H1 (cell line): ENCODE results near the gene MRPS35. TPM values are rescaled to one million over a fixed set of nuclear protein-coding genes. Genes with fewer than 3 reads are reported as not detected.

Experiments
- CTCF ChIA-PET: fragments of 300-600 bp; sonication (Branson Sonifier 250); formaldehyde crosslinking; loops from one replicate; lab custom pipeline; 2021; ENCODE audit not compliant: partially characterized antibody; lab: Charles Lee
- POLR2A ChIA-PET: fragments of 300-600 bp; sonication (Branson Sonifier 250); formaldehyde crosslinking; loops from one replicate; lab custom pipeline; 2021; ENCODE audit warnings: inconsistent platforms; ENCODE audit not compliant: partially characterized antibody; lab: Charles Lee
- DNase-seq, 2 experiments: peaks; one replicate each; pipeline versions ENCODE4 v3.0.0 to v3.0.0-alpha.2; 2010 to 2022; ENCODE audit warnings: low spot score in 2 of 2, low read depth in 1 of 2, mixed read lengths in 1 of 2
- FAIRE-seq: peaks from 2 replicates; lab custom pipeline; 2011; peaks lifted over from hg19 to GRCh38; lab: Jason Lieb, UNC
- H2AFZ ChIP-seq: 2 replicates; pipeline ENCODE4 v1.8.1; 2012; ENCODE audit warnings: low read length, inconsistent platforms
- H2AK5ac ChIP-seq: 2 replicates; pipeline ENCODE4 v1.6.1; 2013; ENCODE audit warnings: low read depth, low read length
- H2BK120ac ChIP-seq: replicated peaks from 2 replicates; pipeline ENCODE3; 2013; ENCODE audit warnings: low read depth, low read length, inconsistent platforms
- H2BK12ac ChIP-seq: 2 replicates; pipeline ENCODE4 v1.6.1; 2013; ENCODE audit warnings: low read depth, low read length
- H2BK15ac ChIP-seq: 2 replicates; pipeline ENCODE4 v1.6.1; 2013; ENCODE audit warnings: low read length
- H2BK20ac ChIP-seq: 2 replicates; pipeline ENCODE4 v1.6.1; 2013; ENCODE audit warnings: low read length
- H2BK5ac ChIP-seq: 2 replicates; pipeline ENCODE4 v1.6.1; 2013; ENCODE audit warnings: low read depth, low read length
- H3K14ac ChIP-seq: 2 replicates; pipeline ENCODE4 v1.6.1; 2013; ENCODE audit warnings: inconsistent platforms; ENCODE audit not compliant: insufficient read length
- H3K18ac ChIP-seq: 2 replicates; pipeline ENCODE4 v1.6.1; 2013; ENCODE audit warnings: low read length; ENCODE audit errors: extremely low read depth
- H3K23ac ChIP-seq: 2 replicates; pipeline ENCODE4 v1.6.1; 2013; ENCODE audit warnings: inconsistent platforms; ENCODE audit not compliant: insufficient read length
- H3K23me2 ChIP-seq: 2 replicates; pipeline ENCODE4 v1.6.1; 2013; ENCODE audit warnings: low read depth, low read length
- H3K27ac ChIP-seq: 2 replicates; pipeline ENCODE4 v1.6.1; 2011; ENCODE audit warnings: low read depth, low read length, inconsistent platforms
- H3K27me3 ChIP-seq, 4 experiments: replicated peaks in 1 of 4; 1 replicate in 1 of 4; 2 replicates in 3 of 4; pipeline versions ENCODE4 v1.6.1 to v1.8.1; 2011 to 2013; ENCODE audit warnings: low read length in 3 of 4, mild to moderate bottlenecking in 3 of 4, inconsistent platforms in 2 of 4, mixed read lengths in 2 of 4, moderate library complexity in 1 of 4; ENCODE audit not compliant: control insufficient read depth in 3 of 4, insufficient read depth in 3 of 4; ENCODE audit errors: extremely low read depth in 1 of 4
- H3K36me3 ChIP-seq, 4 experiments: 2 replicates each; pipeline versions ENCODE4 v1.6.1 to v1.8.1; 2011 to 2013; ENCODE audit warnings: mild to moderate bottlenecking in 4 of 4, low read length in 3 of 4, moderate library complexity in 2 of 4, control low read depth in 1 of 4, inconsistent platforms in 1 of 4; ENCODE audit not compliant: insufficient read depth in 4 of 4, control insufficient read depth in 2 of 4
- H3K4ac ChIP-seq: replicated peaks from 2 replicates; pipeline ENCODE3; 2013; ENCODE audit warnings: low read length, low read depth, mixed read lengths, inconsistent platforms; ENCODE audit not compliant: insufficient read length
- H3K4me1 ChIP-seq, 4 experiments: replicated peaks in 1 of 4; 1 replicate in 1 of 4; 2 replicates in 3 of 4; pipeline versions ENCODE4 v1.6.1 to v1.8.1; 2011 to 2013; ENCODE audit warnings: low read length in 3 of 4, inconsistent platforms in 2 of 4, mixed read lengths in 1 of 4; ENCODE audit not compliant: insufficient read depth in 4 of 4, control insufficient read depth in 3 of 4
- H3K4me2 ChIP-seq, 2 experiments: 2 replicates each; pipeline versions ENCODE4 v1.6.1 to v1.8.1; 2011 to 2013; ENCODE audit warnings: low read depth in 2 of 2, low read length in 2 of 2, control low read depth in 1 of 2, inconsistent platforms in 1 of 2, mild to moderate bottlenecking in 1 of 2; ENCODE audit not compliant: insufficient read depth in 1 of 2
- H3K4me3 ChIP-seq, 4 experiments: fragments of 200-600, 300-600 bp in 1 of 4; sonication (generic), shearing (Covaris generic), sonication (Bioruptor Twin) in 1 of 4; 2 replicates each; pipeline versions ENCODE4 v1.5.1 to v1.8.1; 2011 to 2016; ENCODE audit warnings: low read length in 4 of 4, low read depth in 3 of 4, control low read depth in 2 of 4, inconsistent platforms in 2 of 4, mild to moderate bottlenecking in 2 of 4, mixed read lengths in 1 of 4, moderate library complexity in 1 of 4; ENCODE audit not compliant: insufficient read depth in 2 of 4; ENCODE audit errors: extremely low read depth in 1 of 4
- H3K56ac ChIP-seq: replicated peaks from 2 replicates; pipeline ENCODE3; 2013; ENCODE audit warnings: low read depth, mild to moderate bottlenecking, mixed read lengths, low read length, inconsistent platforms; ENCODE audit not compliant: insufficient read length
- H3K79me1 ChIP-seq: 2 replicates; pipeline ENCODE4 v1.6.1; 2013; ENCODE audit warnings: low read depth, low read length, control low read depth
- H3K79me2 ChIP-seq, 2 experiments: 2 replicates each; pipeline versions ENCODE4 v1.6.1 to v1.8.1; 2012 to 2013; ENCODE audit warnings: low read length in 2 of 2, mild to moderate bottlenecking in 2 of 2, inconsistent platforms in 1 of 2; ENCODE audit not compliant: insufficient read depth in 2 of 2, control insufficient read depth in 1 of 2
- H3K9ac ChIP-seq, 4 experiments: replicated peaks in 1 of 4; 1 replicate in 1 of 4; 2 replicates in 3 of 4; pipeline versions ENCODE4 v1.6.1 to v1.8.1; 2011 to 2013; ENCODE audit warnings: low read depth in 3 of 4, low read length in 3 of 4, control low read depth in 2 of 4, mild to moderate bottlenecking in 2 of 4, moderate library complexity in 2 of 4, inconsistent platforms in 1 of 4; ENCODE audit errors: extremely low read depth in 1 of 4
- H3K9me3 ChIP-seq, 2 experiments: 2 replicates each; pipeline versions ENCODE4 v1.6.1 to v1.8.1; 2012 to 2013; ENCODE audit warnings: mild to moderate bottlenecking in 2 of 2, moderate library complexity in 2 of 2, control low read depth in 1 of 2, inconsistent platforms in 1 of 2, low read depth in 1 of 2, low read length in 1 of 2, mixed read lengths in 1 of 2; ENCODE audit not compliant: insufficient read depth in 2 of 2
- H4K20me1 ChIP-seq, 2 experiments: replicated peaks in 1 of 2; 2 replicates each; pipeline versions ENCODE3 to v1.8.1; 2011 to 2013; ENCODE audit warnings: inconsistent platforms in 2 of 2, low read length in 2 of 2, mild to moderate bottlenecking in 1 of 2; ENCODE audit not compliant: insufficient read depth in 2 of 2, control insufficient read depth in 1 of 2
- H4K5ac ChIP-seq: 2 replicates; pipeline ENCODE4 v1.6.1; 2013; ENCODE audit warnings: low read length, low read depth, mixed read lengths, inconsistent platforms; ENCODE audit not compliant: insufficient read length
- H4K8ac ChIP-seq: 2 replicates; pipeline ENCODE4 v1.8.0; 2013; ENCODE audit warnings: mild to moderate bottlenecking, moderate library complexity, low read length, inconsistent platforms; ENCODE audit not compliant: insufficient read depth; ENCODE audit errors: extremely low read depth
- H4K91ac ChIP-seq: replicated peaks from 2 replicates; pipeline ENCODE3; 2013; ENCODE audit warnings: low read length, mixed read lengths, inconsistent platforms; ENCODE audit not compliant: insufficient read length
- BCL11A ChIP-seq, 2 experiments: IDR thresholded peaks; one replicate each; pipeline ENCODE4 v1.6.1; 2011; ENCODE audit warnings: low read depth in 2 of 2, low read length in 2 of 2, mild to moderate bottlenecking in 2 of 2
- FOSL1 ChIP-seq: IDR thresholded peaks from 2 replicates; pipeline ENCODE4 v1.6.1; 2011; ENCODE audit warnings: mild to moderate bottlenecking, low read depth, low read length, moderate library complexity; ENCODE audit not compliant: insufficient read depth
- GTF2F1 ChIP-seq: IDR thresholded peaks from 2 replicates; pipeline ENCODE4 v1.6.1; 2012; ENCODE audit warnings: low read depth, low read length, improper control_type of control experiment, borderline replicate concordance
- MAFK ChIP-seq: IDR thresholded peaks from 2 replicates; pipeline ENCODE4 v1.6.1; 2012; ENCODE audit warnings: low read depth, mild to moderate bottlenecking, improper control_type of control experiment, low read length
- SP2 ChIP-seq: IDR thresholded peaks from 2 replicates; pipeline ENCODE4 v1.6.1; 2012; ENCODE audit warnings: mild to moderate bottlenecking, low read length, inconsistent platforms
- SUZ12 ChIP-seq: fragments of 200-600 bp; sonication (generic); IDR thresholded peaks from 2 replicates; pipeline ENCODE4 v1.6.1; 2012; ENCODE audit warnings: mild to moderate bottlenecking, inconsistent platforms, low read length, moderate library complexity, mixed read lengths
- WGBS, 2 experiments: shearing (Covaris generic) in 1 of 2; methylation state at CpG; one replicate each; pipeline versions ENCODE4 v1.1.6 to v1.1.7; 2013 to 2015; ENCODE audit warnings: low lambda C conversion rate in 2 of 2, mixed read lengths in 2 of 2, inconsistent platforms in 1 of 2, low coverage in 1 of 2, missing lambda C conversion rate in 1 of 2; ENCODE audit not compliant: insufficient replicate concordance in 2 of 2, insufficient coverage in 1 of 2, insufficient read length in 1 of 2; ENCODE audit errors: extremely low coverage in 1 of 2, missing lambda C conversion rate in 1 of 2; 5-methylcytosine and 5-hydroxymethylcytosine counted together
- polyA plus RNA-seq, 7 experiments: library from polyadenylated mRNA; depleted of rRNA in 3 of 7; stranded (reverse) in 5 of 7; unstranded in 2 of 7; fragments of >200 nt in 5 of 7; fragments of 200-250 nt in 2 of 7; gene quantifications; 1 replicate in 5 of 7; 2 replicates in 1 of 7; 4 replicates in 1 of 7; pipeline versions ENCODE4 v1.2.1 to v1.2.3, GENCODE V29; 2011 to 2013; ENCODE audit warnings: missing spikeins in 2 of 7, mixed read lengths in 2 of 7
- total RNA-seq: library from RNA; stranded (reverse); fragmentation: NEBNext Ultra II Directional; extraction: Animal tissue kit (Norgen Biotek cat#: 25700); gene quantifications from 2 replicates; pipeline ENCODE4 v1.2.1, GENCODE V29; 2021
- TF ChIP-seq, protein P1 (sequence below): IDR thresholded peaks from 2 replicates; pipeline ENCODE4 v1.6.1; 2012; ENCODE audit warnings: inconsistent platforms

Gene MRPS35
- total and polyA plus RNA-seq, 2 of the 8 experiments (the other 6 are each of a cell fraction or from before 2014, with no cell fraction given), result 26.8 to 47.9 TPM

DNA sequence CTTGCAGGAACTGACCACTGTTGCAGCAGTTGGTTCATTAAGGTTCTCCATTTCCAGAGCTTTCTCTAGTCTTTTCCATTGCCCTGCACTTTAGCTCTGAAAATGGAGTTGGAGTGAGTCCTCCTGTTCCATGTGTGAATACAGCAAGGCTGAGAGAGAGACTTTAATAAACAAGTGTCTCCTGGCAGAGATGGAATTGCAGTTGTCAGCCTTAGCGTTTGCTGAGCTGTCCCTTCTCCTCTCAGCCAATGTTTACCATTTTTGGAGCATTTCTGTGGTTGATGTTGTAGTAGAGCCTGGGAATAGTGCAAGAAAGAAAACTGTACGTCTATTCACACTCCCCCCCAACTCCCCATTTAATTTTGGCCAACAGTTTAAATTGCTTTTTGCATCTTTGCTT lies 76.9 kb downstream of the MRPS35 start:
- no peaks in the 10 kb centered on the region; a peak in 1 of 7 replicates for H3K4me1 ChIP-seq
- no peaks in the 10 kb centered on the region; the same call in 1 of the 2 replicates for H3K79me1 ChIP-seq
- no peak overlapping the region for H3K9ac ChIP-seq
- ChIA-PET CTCF (interaction anchor here (0.6 to 0.7 kb wide), 2 partner anchors 36 to 828 kb away, joined by 3 read pairs; no protein-coding TSS in a partner anchor), POLR2A (interaction anchor here (0.6 to 4.1 kb wide), 5 partner anchors 8 to 46 kb away, joined by 3 to 18 read pairs (median 3); partner anchors contain the start of genes KLHL42 and MANSC4)
- no peak overlapping the region for H2BK5ac ChIP-seq
- H3K27ac ChIP-seq, result no peak overlapping the region
- no peak overlapping the region for H2BK15ac ChIP-seq
- no peak overlapping the region for H2BK20ac ChIP-seq
- H3K27me3 ChIP-seq, result no peaks in the 10 kb centered on the region
- H2BK120ac ChIP-seq, result no peak overlapping the region
- no peak overlapping the region for H3K18ac ChIP-seq
- FAIRE-seq (no peak), DNase-seq (no peak)
- no peak overlapping the region for H4K5ac ChIP-seq
- no peaks in the 10 kb centered on the region for H3K9me3 ChIP-seq
- no peak overlapping the region for H2AFZ ChIP-seq
- H4K20me1 ChIP-seq, result peaks cover 0 to 4% of the 10 kb centered on the region in 2 experiments
- no peak overlapping the region for H3K4me2 ChIP-seq
- WGBS, 2 experiments, result 85% methylated on average over 2 of the region's 2 CpGs; no CpG with 5 or more reads in 1 of the 2 experiments
- peaks cover 2 to 10% (median 6%) of the 10 kb centered on the region in 4 experiments; a peak in 5 of 8 replicates for H3K36me3 ChIP-seq
- no peak overlapping the region for H3K4ac ChIP-seq
- H2AK5ac ChIP-seq, result no peak overlapping the region
- H3K4me3 ChIP-seq, result no peak overlapping the region
- no peak overlapping the region for H4K91ac ChIP-seq
- H3K79me2 ChIP-seq, result peaks cover 0 to 67% of the 10 kb centered on the region in 2 experiments; a peak in 3 of 4 replicates
- H3K14ac ChIP-seq, result no peak overlapping the region
- H4K8ac ChIP-seq, result no peak overlapping the region
- no peak overlapping the region for H2BK12ac ChIP-seq
- H3K56ac ChIP-seq, result no peak overlapping the region
- H3K23me2 ChIP-seq, result no peaks in the 10 kb centered on the region
- no peak overlapping the region for H3K23ac ChIP-seq
- no peak for TF ChIP-seq FOSL1
- TF ChIP-seq MAFK, result no peak
- TF ChIP-seq BCL11A (IDR thresholded peaks at IDR 0.05; ENCODE audit: low read depth in 2 of 2, low read length in 2 of 2), result no peak
- no peak for TF ChIP-seq SUZ12
- no peak for TF ChIP-seq GTF2F1
- TF ChIP-seq, protein P1, sequence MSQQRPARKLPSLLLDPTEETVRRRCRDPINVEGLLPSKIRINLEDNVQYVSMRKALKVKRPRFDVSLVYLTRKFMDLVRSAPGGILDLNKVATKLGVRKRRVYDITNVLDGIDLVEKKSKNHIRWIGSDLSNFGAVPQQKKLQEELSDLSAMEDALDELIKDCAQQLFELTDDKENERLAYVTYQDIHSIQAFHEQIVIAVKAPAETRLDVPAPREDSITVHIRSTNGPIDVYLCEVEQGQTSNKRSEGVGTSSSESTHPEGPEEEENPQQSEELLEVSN, result no peak
- TF ChIP-seq SP2, result no peak
